ENCODE measurements around the gene DMPK.
"Not testable (repeated sequence)": the region's sequence is repeated elsewhere in the genome, so short reads cannot be mapped to it uniquely, and the experiment has no call there.

Gene DMPK

DNA sequence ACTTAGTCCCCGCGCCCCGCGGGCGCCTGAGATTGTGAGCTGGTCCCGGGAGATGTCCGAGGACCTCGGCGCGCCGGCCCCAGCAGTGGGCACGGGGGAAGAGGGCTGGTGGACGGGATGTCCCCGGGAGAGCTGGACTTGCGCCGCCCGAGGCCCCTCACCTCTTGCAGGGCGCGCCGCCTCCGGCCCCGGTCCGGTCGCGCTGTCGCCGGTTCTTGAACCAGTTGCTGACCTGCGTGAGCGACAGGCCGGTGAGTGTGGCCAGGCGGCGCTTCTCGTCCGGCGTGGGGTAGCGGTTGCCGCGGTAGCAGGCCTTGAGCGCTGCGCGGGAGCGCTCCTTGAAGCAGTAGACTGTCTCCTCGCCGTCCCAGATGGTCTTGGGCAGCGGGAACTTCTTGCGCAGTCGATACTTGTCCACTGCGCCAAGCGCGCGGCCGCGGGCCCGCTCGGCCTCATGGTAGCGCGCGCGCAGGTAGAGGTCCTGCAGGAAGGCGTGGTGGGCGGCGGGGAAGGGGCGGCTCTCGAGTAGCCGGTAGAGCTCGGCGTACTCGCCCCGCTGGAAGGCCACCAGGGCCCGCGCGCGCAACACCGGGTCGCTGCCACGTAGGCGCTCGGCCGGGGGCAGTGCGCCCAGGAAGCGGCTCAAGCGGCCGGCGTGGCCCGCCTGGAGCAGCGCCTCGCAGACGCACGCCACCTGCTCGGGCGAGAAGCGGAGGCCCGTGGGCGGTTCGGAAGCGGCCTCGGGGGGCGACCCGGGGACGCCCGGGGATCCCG lies 14.2 kb downstream of the DMPK start:
- no peak for DNase-seq

- no peak for DNase-seq
These were observed 14.8 kb downstream of the DMPK start for GRCh38 chr19:45767410-45767880.

- DNase-seq, result no peak
These were observed 15.4 kb downstream of the DMPK start for GRCh38 chr19:45766869-45767346.

DNA sequence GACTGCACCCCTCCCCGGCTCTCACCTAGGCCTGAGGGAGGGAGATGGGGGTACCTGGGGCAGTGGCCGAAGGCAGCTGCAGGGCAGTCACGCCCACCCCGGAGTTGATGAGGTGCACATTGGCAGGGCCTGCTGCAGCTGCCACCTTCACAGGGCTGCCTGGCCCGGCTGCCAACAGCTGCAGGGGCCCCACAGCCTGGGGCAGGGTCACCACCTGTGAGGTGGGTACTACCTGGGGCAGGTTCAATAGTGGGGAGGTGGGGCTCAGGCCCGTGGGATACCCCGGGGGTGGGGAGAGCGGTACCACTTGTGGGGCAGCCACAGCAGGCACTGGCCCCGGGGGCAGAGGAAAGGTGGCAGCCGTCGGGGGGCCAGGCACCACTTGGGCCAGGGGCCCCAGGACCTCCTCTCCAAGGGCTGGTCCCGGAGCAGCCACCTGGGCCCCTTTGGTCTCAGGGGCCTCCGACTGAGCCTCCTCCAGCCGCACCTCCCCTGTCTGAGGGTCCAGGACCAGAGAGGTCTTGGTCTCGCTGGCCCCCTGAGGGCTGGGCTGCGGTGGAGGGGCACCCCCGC lies 15.9 kb downstream of the DMPK start:
- DNase-seq, result no peak

GRCh38 chr19:45765702-45766295 lies 16.5 kb downstream of the DMPK start:
- DNase-seq, result no peak

GRCh38 chr19:45764945-45765701 lies 17.2 kb downstream of the DMPK start:
- no peak for DNase-seq

DNA sequence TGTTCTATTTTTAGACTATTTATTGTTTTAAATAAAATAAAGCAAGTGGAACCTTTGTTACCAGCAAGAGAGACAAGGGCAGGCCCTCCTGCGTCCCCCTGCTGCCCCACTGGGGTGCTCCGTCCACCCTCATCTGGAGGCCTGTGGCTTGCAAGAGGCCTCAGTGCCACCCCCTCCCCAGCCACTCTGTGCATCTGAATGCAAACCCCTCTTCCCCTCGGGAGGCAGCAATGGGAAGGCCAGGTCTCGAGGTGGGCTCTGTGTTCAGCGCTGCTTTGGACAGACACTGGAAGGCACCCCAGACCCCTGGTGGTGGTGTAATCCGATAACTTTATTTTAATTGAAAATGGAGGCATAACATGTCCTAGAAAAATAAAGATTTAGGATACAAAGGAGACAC lies 17.8 kb downstream of the DMPK start:
- DNase-seq, result no peak

DNA sequence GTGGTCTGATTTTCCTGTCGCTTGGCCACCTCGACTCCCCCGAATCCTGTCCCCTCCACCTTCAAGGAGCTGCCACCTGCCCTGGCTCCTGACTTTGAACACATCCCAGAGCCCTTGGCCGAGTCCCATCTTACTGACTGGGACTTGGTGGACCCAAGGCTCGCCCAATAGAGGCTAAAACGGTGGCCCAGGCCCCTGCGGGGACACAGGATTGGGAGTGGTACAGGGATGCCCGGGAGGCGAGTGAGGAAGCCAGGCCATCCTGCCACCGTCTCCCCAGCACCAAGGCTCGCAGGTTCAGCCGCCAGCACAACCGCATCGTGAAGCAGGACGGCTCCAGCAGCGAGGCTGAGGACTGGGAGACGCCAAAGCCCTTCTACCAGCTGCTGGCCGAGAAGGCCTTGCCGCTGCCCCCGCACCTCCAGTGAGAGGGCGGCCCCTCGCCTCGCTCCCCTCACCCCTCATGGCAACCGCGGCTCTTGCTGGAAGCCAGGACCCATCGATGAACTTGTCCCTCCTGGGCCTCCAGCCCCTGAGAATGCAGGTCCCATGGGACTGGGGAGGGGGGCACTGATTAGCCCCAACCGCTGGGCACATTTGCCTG lies 18.5 kb downstream of the DMPK start:
- DNase-seq, result no peak

DNA sequence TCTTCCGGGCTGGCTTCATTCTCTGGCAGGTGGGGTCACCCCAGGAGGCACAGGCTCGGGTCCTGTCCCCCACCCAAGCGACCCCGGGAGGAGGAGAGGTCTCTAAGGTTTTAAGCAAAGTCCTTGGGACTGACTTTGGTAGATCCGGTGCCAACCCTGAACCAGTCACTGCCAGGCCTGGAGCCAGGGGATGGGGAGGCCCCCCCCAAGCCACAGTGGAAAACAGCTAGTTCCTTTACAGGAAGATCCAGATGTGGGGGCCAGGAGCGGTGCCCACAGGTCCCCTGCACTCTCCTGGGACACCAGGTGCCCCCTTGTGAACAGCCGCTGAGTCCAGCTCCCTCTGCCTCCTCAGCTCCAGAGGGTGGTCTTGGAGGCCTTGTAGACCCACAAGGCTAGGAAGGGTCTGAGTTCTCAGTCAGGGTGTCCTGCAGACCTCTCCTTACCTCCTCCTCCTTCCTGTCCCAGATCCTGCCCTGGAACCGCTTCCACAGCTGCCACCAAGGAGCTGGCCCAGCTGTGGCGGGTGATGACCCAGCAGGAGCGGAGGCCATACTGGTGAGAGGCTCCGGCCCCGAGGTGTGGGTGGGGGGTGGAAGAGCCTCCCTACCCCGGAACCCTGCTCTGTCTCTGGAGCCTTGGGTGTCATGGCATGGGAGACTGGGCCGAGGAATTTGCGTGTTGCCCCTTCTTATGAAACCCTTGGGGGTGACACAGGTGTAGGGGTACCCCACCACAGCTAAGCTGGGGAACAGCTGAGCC lies 19.2 kb downstream of the DMPK start:
- no peak for DNase-seq

DNA sequence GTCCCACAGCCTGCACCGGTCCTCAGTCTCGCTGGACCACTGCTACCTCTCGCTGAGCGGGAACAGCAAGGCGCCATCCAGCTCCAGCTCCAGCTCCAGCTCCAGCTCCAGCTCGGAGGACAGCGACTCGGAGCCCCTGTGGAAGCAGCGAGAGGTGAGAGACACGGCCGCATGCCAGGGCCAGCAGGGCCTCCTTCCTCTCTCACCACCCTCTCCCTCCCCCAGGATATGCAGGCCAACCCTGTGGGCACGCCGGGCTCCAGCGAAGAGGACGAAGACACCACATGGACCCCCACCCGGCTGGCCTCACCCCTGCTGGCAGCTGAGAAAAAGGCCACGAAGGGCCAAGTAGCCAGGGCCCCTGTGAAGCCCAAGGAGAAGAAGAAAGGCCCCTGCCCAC lies 20.6 kb downstream of the DMPK start:
- no peak for DNase-seq

- DNase-seq, result no peak
These were observed 23.4 kb downstream of the DMPK start for GRCh38 chr19:45758921-45759320.

GRCh38 chr19:45757695-45758094 lies 24.6 kb downstream of the DMPK start:
- DNase-seq, result no peak

GRCh38 chr19:45754323-45754722 lies 28.0 kb downstream of the DMPK start:
- no peak for DNase-seq

DNA sequence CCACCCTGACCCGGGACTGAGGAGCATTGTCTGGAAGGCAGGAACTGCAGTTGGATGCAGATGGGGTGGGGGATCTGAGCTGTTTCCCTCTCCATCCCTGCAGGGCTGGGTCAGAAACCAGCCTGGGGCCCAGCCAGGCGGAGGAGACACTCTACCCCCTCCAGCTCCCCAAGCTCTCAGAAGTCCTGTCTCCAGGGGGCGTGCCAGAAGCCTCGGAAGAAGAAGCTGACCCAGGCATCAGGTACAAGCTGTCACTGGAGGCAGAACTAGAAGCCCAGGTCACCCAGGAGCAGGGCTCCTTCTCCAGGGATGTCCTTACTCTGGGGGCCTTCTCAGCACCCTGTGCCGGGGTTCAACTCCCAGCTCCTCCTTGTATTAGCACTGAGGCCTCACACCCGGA lies 28.7 kb downstream of the DMPK start:
- DNase-seq, result no peak

GRCh38 chr19:45752639-45753038 lies 29.7 kb downstream of the DMPK start:
- no peak for DNase-seq

DNA sequence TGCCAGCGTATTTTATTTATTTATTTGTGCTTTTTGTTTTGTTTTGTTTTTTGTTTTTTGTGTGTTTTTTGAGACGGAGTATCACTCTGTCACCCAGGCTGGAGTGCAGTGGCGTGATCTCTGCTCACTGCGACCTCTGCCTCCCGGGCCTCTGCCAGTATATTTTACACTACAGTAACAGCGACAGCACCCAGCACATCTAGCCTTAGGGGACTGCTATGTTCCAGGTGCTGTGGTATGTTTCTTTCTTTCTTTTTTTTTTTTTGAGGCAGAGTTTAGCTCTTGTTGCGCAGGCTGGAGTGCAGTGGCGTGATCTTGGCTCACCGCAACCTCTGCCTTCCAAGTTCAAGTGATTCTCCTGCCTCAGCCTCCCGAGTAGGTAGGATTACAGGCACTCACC lies 30.8 kb downstream of the DMPK start:
- DNase-seq, result not testable (repeated sequence)

DNA sequence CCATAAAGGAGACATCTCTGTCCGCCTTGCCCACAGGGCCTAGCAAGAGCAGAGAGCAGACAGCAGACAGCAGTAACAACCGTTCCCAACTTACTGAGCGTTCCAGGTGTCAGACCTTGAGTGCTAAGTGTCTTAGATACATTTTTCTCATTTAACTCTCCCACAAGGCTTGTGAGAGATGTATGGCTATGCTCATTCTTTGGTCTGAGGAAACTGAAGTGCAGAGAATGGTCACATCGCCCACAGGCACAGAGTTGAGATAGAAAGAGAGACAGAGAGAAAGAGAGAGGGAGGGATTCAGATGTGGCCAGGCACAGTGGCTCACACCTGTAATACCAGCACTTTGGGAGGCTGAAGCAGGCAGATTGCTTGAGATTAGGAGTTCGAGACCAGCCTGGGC lies 34.8 kb downstream of the DMPK start:
- no peak for DNase-seq

- no peak for DNase-seq
These were observed 35.4 kb downstream of the DMPK start for GRCh38 chr19:45746866-45747265.

- DNase-seq, result no peak
These were observed 36.7 kb downstream of the DMPK start for GRCh38 chr19:45745606-45746005.

DNA sequence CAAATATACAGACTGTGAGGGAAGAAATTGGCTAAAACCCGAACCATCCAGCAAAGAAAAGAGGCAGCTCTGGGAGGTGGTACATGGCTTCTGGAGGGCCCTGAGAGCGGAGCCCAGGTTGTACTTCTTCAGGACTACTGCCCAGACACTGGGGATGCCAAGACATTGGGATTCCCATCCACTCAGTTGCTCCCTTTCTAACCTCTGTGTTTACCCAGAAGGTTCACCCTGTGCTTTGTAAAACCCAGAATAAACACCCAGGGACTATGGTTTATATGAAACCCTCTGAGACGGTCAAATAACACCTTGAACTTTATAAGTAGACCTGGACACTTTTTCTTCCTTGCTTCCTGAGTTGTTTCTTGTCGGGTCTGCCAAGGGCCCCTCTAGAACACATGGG lies 39.3 kb downstream of the DMPK start:
- DNase-seq, result no peak

- no peak for DNase-seq
These were observed 42.5 kb downstream of the DMPK start for GRCh38 chr19:45739498-45740439.

All from NCI-H1436 treated with DMSO at 0.1 percent for 48 hours (cell line).